ENCODE measurements around the gene TBATA.

TBATA gene, protein sequence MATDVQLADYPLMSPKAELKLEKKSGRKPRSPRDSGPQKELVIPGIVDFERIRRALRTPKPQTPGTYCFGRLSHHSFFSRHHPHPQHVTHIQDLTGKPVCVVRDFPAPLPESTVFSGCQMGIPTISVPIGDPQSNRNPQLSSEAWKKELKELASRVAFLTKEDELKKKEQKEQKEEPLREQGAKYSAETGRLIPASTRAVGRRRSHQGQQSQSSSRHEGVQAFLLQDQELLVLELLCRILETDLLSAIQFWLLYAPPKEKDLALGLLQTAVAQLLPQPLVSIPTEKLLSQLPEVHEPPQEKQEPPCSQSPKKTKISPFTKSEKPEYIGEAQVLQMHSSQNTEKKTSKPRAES

DNA sequence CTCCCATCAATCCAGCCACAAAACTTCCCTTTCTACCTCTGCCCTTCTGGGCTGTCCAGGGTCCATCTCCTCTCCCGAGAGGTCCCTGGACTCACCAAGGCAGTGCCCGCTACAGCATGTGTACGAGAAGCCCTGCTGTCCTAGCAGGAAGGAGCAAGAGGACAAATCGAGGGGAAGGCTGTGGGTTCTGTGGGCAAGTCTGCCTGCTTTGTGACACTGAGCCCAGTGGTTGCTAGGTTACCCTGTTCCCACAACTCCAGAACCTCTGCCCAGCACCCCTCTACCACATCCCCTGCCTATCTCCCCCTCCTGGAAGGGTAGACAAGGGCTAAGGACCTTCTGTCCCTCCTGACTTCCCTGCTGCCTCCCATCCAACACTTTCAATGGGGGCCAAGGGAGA is at the start of gene TBATA:
TSS of gene TBATA (minus strand) at position 188 of the 400 bp plus-strand sequence. CDS start 1,998 bp downstream, outside the sequence.
- no peak for DNase-seq (ENCODE audit: low read depth)

DNA sequence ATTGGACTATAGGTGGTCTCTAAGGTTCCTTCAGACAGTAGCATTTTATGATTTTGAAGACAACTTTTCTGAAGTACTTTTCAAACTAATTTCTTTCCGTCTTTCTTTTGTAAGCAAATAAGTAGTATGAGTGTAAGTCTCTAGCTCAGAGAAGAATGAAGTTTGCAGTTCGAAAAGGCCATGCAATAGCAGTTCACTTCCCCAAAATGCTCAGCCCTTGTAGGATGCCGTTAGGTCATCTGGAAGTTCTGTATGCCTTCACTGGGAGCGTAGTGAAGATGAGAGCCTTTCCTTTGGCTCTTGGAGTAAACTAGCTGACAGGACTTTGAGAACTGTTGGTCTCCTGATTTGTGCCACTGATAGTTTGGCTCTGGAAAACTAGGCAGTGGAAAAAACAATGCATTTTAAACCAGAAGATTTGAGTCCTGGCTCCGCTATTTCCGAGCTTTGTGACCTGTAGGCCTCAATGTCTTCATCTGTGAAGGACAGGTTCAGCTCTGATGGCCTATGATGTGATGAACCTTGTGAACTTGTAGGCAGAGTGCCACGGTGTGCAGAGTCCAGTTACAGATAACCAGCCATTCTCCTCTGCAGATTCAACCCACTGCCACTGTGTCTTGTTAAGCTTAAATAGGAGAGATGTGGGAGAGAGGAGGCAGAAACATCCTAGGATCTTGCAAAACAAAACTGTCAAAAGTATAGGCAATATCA is 49.4 kb upstream of the TBATA start:
- DNase-seq (ENCODE audit: low read depth) = no peak

DNA sequence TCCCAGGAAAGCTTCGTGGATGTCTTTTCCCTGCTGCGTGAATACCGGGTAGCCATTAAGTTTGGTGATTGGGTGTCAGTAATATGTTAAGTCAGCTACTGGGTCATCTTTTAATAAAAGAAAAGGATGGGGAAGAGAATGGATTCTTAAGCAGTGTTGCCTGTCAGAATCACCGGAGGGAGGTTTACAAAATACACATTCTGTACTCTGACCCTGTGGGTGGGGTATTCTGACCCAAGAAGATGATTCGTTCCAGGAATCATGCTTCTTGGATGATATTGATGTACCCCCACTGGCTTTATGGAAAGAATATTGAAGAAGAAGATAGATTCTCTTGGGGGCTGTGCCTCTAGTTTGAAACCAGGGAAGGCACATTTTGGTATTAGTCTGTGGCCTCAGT is 48.8 kb upstream of the TBATA start:
- no peak for DNase-seq (ENCODE audit: low read depth)

DNA sequence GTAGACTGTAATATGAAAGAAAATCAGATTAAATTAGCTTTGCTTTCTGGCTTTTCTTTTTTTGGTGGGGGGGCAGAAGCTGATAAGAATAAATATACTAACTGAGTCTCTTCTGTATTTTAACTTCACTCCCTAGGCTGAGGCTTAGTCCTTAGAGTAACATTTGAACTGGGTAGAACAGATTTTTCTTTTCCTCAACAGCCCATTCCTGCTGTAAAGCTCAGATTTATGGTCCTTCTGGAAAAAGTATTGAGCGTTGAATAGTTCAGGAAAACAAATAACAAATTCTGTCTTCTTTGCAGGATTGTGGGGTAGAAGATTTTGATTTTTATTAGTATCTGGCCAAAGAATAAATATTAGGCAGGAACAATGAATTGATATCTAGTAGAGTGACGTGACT is 48.4 kb upstream of the TBATA start:
- DNase-seq (ENCODE audit: low read depth) = no peak

DNA sequence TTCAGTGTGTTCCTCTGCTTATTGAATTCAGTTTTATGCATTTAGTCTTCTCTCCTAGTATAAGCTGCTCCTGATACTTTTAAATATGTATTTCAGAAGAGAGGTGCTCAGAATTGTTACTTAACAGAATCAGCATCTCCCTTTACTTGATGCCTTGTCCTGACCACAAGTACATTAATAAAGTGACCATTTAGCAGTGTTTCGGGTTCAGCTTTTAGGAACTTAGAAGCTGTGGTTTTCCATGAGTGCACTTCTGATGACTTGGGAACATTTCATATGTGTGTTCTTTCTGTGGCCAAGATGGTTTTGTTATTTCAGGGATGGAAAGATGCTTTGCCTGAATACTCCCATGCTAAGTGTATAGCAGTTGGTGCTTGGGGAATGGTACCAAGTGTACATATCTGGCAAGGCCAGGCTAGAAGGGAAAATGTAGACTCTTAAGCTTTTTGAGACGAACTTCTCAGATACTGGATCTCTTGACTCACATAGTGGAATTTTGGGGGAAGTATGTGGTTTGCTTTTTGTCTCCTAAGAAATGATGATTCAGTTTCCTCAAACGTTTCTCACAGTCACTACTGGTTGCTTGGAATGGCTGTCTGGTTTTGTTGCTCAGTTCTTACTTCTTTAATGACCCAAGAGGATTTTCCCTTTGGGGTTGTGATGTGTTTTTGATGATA is 47.8 kb upstream of the TBATA start:
- peak; percentile 98 for DNase-seq (ENCODE audit: low read depth)

DNA sequence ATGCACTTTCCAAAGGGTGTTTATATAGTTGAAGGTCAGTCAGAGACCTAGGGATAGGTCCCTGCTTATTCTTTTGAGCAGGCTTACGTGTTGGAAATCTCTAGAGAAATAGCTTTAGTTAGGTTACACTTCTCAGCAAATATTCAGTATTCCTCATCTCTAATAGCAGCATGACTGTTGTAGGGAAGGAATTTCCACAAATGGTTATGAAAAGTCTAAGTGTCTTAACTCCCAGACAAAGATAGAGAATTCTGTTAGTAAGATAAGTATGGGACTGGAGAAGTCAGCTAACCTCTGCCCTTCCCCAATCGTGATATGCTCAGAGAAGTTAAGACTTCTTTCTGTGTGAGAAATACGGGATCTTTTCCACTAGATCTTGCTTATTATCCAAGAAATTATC is 47.0 kb upstream of the TBATA start:
- peak; percentile 70 for DNase-seq (ENCODE audit: low read depth)

DNA sequence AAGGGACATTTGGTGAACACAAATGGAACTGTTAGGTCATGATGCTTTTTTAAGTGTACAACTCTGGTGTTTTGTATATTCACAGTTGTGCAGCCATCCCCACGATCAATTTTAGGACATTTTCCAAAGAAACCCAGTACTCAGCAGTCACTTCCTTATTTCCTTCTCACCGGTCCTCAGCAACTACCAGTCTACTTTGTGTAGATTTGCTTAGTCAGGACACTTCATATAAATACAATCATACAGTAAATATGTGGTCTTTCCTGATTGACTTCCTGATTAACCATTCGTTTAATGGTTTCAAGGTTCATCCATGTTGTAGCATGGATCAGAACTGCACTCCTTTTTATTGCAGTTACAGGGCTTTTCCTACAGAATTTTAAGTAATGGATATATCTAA is 45.0 kb upstream of the TBATA start:
- no peak for DNase-seq (ENCODE audit: low read depth)

DNA sequence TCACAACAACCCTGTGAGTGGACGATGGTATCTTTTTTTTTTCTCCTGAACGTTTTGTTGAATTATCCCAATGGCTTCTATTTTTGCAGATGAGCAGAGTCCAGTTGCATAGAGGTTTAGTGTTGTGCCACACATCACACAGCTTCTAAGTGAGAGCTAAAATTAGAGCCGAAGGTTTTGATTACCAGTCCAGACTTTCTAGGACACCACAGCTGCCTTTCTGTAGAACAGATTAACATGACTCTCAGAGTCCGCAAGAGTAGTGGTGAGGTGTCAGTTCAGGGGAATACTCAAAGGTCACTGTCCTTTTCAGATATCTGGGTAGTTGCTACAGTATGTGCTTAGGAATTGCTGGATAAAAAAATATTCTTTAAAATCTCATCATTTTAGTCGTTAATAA is 44.4 kb upstream of the TBATA start:
- no peak for DNase-seq (ENCODE audit: low read depth)

DNA sequence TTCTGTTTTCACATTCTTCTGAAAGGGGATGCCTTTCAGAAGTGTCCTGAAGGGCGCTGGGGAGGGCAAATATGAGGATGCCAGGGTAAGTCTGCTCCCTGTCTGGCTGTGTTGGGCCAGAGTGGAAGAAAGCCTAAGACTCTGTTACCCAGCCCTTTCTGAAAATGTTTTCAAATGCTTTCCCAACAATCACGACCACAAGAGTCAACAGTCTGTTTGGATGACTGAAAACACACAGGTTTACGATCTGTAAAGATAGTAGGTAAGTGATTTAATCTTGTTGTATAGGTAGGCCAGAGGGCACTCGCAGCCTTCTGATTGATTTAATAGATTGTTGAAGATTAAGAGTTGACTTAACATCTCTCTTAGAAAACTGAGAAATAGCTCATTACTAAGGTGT is 43.7 kb upstream of the TBATA start:
- DNase-seq (ENCODE audit: low read depth) = no peak

DNA sequence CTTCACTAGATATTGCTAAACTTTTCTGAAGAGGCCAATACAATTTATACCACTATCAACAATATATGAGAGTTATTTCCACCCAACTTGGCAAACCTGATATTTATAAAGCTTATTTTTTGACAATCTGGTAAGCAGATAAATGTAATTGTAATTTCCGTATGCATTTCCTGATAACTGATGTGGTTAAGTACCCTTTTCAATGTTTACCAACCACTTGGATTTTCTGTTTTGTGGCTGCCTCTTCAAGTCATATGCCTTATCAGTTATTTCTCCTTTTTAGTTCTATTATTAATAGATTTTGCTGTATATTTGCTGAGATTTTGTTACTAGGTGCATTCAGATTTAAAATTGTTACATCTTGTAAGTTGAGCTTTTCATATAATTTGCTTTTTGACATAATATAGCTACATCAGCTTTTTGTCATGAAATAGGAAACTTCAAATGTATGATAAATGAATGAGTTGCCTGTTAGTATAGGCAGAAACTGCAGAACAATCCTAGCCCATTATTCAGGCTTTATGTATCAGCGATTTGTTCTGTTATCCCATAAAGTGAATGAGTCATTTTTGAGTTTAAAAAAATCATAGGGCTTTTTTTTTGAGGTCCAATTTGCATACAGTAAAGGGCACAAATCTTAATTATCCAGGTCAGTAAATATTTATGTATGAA is 42.0 kb upstream of the TBATA start:
- DNase-seq (ENCODE audit: low read depth) = no peak

DNA sequence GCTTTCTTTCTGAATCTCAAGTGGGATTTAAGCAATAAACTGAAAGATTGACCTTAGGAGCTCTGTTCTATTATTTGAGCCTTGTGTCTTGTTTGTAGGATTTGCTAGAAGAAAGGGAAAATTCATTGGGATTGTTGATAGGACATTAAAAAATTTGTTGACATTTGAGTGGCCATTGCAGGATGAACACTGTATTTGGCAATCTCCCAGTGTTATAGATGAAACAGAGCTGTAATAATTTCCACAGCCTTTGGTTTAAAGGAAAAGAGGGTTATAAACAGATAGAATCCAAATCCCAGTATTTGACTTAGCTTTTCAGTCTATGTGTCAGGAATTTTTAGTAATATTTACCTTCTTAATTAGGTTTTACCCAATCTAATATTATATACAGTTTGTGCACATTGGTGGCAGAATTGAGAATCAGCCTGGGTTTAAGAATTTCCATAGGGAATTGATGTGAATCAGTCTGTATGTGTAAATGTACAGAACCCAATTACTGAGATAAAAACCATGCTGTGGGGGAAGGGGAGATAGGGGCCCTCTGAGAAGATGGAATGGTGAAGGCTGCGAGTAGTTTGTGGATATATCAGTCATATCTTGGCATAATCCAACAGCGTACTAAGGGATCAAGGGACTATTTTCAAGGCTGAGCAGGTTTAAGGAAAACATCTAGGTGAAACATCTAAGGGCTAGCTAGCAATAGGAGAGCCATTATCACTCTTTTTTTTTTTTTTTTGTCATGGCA is 37.1 kb upstream of the TBATA start:
- no peak for DNase-seq (ENCODE audit: low read depth)

DNA sequence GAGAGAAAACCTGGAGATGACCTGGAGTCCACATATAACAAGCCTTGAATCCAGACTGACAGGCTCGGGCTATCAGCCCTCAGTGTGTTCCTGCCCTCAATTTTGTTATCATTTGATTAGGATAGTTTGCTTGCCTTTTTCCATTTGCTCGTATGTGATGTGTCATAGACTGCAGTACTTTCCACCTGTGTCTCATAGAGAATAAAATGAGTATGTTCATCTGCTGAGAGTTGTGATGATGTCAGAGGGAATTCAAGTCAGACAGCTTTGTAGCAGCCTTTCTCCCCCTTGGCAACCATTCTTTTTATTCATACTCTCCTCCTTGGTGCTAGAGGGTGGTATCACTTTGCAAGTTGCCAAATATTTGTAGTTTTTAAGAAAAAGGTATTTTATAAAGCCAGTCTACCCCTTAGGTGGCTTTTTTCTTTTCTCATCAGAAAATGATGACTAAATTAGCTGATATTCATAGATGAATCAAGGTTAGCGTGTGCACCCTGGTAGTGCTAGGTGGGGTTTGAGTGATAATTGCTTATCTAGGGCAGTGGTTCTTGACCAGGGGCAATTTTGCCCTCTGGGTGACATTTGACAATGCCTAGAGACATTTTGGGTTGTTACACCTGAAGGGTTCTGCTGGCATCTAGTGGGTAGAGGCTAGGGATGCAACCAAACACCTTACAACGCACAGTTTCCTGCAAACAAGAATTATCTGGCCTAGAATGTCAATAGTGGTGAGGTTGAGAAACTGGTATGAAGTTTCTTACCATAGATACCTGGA is 36.0 kb upstream of the TBATA start:
- no peak for DNase-seq (ENCODE audit: low read depth)

DNA sequence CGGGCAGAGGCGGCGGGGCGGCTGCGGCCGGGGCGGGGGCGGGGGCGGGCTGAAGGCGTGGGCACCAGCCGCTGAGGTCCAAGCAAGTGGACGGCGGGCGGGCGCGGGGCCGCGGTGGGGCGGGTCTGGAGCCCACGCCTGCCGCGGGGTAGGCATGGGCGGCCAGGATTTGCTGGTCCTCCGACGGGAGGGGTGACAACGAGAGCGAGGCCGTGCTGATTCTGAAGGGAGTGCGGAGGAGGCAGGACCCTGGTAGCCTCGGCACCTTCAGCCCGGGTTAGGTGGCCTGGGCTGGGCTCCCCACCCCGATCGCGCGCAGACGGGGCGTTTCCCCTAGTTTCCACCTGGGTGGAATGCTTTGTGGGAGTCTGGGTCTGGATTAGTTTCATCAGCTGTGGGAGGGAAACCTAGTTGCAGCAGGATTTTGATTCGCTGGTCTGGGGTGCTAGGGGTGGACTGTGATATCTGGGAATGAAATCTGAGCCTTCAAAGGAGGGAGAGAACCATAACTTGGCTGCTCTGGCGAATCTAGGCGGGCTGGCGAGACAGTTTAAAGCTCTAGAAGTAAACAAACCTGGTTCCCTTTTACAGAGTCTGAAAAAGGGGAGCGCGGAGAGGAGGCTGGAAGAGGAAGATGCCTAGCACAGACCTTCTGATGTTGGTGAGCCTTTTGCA is 31.2 kb upstream of the TBATA start:
- peak; percentile 95 for DNase-seq (ENCODE audit: low read depth)

DNA sequence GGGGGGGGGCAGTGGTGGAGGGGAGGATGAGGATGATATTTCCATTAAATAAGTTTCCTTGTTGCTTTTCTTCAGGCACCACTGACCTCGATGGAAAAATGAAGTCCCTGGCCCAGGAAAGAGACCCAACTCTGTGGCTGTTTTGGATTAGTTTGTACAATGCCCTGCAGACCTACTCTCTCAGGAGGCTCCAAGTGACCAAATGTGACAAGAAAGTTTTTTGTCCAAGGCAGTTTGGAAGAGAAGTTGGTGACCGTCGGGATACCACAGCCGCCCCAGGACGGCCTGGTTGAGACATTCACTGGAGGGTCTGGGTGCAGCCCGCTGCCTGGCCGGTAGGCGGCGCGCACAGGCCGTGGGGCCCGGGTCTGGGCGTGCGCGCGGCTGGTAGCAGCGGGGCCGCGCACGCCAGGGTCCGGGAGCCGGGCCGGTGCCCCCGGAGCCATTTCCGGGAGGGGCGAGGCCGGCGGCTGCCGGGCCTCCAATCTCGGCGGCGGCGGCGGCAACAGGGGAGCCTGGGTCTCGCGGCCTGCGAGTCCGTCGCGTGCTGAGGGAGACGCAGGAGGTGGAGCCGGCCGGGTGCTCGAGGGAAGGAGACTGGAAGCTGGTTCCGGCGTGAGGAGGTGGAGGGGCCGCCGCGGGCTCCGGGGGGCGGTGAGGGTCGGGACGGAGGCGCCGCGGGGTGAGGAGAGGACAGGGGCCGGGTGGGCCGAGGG is 30.5 kb upstream of the TBATA start, which contains the start of gene SGPL1:
TSS of gene SGPL1 (plus strand) at position 445 of the 716 bp plus-strand sequence. CDS start 906 bp downstream, outside the sequence.
- DNase-seq (ENCODE audit: low read depth) = peak; percentile 65

DNA sequence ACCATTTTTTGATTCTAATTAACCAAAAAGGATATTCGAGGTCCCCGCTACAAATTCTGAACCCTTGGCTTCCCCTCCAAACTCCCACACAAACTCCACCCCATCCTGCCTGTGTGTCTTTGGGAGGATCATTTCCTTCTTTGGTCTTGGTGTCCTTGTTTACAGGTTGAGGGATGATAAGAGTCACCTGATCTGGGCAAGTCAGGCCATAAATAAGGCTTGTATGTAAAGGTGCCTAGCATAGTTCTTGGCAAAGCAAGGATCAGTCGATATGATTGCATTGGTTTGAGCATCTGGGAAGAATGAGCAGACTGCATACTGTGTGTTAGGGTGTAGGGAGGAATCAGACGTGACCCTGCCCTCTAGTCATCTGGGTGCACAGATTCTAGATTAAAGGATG is 28.9 kb upstream of the TBATA start:
- DNase-seq (ENCODE audit: low read depth) = no peak

DNA sequence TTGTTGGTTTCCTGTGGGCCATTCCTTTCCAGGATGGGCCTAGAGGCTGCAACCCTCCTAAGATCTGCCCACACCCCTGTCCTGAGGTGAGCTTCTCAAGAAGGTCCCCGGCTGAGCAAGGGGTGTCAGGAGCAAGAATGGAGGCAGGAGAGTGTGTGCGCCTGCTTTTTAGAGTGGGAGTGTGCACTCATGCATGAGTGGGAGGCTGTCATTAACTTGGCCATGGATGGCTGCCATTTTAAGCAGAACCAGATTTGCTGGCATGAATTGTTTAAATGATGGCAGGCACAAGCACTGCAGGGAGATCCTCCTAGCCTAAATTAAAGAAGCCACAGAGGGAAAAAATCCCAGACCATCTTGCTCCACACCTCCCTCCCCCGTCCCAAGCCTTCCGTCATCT is 27.6 kb upstream of the TBATA start:
- DNase-seq (ENCODE audit: low read depth) = no peak

DNA sequence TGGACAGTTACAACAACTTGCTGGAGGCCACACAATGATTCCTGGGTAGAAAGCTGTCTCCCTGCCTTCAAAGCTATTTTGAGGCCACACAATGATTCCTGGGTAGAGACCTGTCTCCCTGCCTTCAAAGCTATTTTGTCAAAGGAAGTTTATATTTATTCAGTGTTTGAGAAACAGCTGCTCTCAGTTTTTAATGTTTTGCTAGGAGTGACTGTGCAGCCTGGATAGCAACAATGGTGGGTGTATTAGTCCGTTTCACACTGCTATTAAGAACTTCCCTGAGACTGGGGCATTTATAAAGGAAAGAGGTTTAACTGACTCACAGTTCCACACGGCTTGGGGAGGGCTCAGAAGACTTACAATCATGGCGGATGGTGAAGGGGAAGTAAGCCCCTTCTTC is 26.7 kb upstream of the TBATA start:
- DNase-seq (ENCODE audit: low read depth) = no peak

DNA sequence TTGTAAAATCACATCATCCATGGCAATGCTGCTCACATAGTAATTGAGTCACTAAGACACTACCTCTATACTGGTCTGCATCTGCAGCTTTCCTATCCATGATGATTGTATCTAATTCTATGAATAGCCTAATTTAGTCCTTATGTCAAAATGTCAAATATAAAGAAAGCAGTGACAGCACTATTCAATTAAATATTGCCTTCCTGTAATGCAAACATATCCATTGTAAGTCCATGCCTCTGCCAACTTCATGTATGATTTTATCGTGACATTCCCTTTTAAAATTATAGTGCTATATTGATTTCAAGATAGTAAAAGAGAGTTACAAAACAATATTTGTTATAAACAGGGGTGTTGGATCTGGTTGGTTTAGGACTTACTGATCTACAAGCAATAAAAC is 25.8 kb upstream of the TBATA start:
- DNase-seq (ENCODE audit: low read depth) = no peak

DNA sequence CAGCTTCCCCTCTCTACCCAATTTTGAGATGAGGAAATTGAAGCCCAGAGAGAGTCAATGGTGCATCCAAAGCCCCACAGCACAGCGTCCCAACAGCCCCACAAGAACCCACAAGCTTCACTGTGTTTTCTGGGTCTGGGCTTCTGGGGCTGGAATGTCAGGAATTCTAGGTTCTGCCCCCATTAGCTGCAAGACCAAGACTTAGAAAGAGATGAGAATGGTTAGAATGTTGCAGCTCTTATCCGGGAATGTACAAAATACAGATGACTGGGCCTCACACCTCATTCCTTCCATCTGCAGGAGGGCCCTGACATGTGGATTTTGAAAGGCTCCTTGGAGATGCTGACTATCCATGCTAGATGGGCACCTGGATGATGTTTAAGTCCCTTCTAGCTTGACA is 24.5 kb upstream of the TBATA start:
- DNase-seq (ENCODE audit: low read depth) = no peak
